ENCODE measurements around the gene SIRT1.

The SIRT1 gene

DNA sequence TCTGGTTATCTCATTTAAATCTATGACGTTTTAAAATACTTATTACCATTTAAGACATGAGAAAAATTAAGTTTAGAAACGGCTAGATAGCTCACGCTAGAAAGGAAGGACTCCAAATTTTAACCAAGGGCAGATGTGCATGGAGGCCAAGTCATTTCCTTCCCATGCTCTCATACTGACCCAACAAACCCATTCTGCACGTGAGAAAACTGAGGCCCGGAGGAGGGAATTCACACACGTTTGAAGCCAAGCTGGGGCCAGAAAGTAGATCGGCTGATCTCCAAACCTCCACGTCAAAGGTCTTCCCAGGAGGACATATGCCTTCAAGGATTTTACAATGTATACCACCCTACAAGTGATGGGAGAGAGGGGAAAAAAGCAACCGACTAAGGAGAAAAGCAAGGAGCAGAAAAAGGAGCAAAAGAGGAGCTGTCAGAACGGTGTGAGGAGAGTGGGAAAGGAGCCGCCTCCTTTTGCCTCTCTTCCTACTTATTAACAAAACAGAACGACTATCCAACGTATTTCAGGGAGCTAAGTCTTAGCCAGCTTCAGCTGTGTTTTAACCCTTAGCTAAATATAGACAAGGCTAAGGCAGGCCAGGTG lies 645 bp upstream of the SIRT1 start:
- TF ChIP-seq, protein P1, sequence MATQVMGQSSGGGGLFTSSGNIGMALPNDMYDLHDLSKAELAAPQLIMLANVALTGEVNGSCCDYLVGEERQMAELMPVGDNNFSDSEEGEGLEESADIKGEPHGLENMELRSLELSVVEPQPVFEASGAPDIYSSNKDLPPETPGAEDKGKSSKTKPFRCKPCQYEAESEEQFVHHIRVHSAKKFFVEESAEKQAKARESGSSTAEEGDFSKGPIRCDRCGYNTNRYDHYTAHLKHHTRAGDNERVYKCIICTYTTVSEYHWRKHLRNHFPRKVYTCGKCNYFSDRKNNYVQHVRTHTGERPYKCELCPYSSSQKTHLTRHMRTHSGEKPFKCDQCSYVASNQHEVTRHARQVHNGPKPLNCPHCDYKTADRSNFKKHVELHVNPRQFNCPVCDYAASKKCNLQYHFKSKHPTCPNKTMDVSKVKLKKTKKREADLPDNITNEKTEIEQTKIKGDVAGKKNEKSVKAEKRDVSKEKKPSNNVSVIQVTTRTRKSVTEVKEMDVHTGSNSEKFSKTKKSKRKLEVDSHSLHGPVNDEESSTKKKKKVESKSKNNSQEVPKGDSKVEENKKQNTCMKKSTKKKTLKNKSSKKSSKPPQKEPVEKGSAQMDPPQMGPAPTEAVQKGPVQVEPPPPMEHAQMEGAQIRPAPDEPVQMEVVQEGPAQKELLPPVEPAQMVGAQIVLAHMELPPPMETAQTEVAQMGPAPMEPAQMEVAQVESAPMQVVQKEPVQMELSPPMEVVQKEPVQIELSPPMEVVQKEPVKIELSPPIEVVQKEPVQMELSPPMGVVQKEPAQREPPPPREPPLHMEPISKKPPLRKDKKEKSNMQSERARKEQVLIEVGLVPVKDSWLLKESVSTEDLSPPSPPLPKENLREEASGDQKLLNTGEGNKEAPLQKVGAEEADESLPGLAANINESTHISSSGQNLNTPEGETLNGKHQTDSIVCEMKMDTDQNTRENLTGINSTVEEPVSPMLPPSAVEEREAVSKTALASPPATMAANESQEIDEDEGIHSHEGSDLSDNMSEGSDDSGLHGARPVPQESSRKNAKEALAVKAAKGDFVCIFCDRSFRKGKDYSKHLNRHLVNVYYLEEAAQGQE (IDR thresholded peaks at IDR 0.05; ENCODE audit: insufficient read depth in 1 of 2, low read depth in 2 of 2, low read length in 2 of 2), result 0 out of 4 replicates have a peak, but pooled peaks of 1 of the 2 experiments have one; percentile 44
- no peak for TF ChIP-seq SIN3A (IDR thresholded peaks at IDR 0.05; ENCODE audit: borderline replicate concordance, insufficient read depth, low read length)

DNA sequence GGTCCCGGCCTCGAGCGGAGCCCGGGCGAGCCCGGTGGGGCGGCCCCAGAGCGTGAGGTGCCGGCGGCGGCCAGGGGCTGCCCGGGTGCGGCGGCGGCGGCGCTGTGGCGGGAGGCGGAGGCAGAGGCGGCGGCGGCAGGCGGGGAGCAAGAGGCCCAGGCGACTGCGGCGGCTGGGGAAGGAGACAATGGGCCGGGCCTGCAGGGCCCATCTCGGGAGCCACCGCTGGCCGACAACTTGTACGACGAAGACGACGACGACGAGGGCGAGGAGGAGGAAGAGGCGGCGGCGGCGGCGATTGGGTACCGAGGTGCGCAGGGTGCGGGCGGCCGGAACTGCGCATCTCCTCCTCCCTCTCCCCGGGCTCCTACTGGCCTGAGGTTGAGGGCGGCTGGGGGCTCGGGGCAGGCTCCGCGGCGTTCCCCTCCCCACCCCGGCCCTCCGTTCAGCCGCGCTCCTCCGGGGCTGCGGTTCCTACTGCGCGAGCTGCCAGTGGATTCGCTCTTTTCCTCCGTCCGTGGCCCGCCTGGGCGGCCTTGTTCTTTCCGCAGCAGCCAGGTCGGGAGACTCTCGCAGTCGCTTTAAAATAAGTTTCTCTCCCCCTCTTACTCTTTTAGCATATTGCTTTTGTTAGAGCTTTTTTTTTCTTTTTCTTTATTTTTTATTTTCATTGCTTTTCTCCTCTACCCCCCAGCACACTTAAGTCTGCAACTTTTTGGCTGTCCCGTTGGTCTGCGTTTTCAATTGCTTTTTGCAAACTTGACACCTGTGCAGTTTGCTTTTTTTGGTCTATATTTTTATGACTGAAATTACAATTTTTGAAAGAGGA lies 600 bp downstream of the SIRT1 start:
- TF ChIP-seq, protein P1 (IDR thresholded peaks at IDR 0.05; ENCODE audit: insufficient read depth in 1 of 2, low read depth in 2 of 2, low read length in 2 of 2), result no peak
- TF ChIP-seq FOXP2 (optimal IDR thresholded peaks at IDR 0.05; ENCODE audit: borderline replicate concordance, extremely low read depth, extremely low read length, insufficient read depth), result peak; percentile 11
- TF ChIP-seq POLR2AphosphoS5 (IDR thresholded peaks at IDR 0.05; ENCODE audit: low read depth, low read length), result no peak; the same call in 1 of the 2 replicates
- TF ChIP-seq TAF1 (IDR thresholded peaks at IDR 0.05; ENCODE audit: borderline replicate concordance, insufficient read depth, low read length), result no peak
- TF ChIP-seq SIN3A (IDR thresholded peaks at IDR 0.05; ENCODE audit: borderline replicate concordance, insufficient read depth, low read length), result peak; percentile 54; the same call in 1 of the 2 replicates

DNA sequence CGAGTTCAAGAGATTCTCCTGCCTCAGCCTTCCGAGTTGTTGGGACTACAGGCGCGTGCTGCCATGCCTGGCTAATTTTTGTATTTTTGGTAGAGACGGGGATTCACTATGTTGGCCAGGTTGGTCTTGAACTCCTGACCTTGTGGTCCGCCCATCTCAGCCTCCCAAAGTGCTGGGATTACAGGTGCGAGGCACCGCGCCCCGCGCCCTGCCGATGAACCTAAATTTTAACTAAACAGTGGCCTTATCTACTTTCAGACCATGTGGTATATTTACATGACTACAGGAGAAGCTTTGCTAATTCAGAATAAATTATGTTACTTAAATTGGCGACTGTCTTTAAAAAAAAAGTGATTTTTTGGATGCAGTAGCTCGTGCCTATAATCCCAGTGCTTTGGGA lies 9.2 kb downstream of the SIRT1 start:
- no peak for TF ChIP-seq FOXP2 (optimal IDR thresholded peaks at IDR 0.05; ENCODE audit: borderline replicate concordance, extremely low read depth, extremely low read length, insufficient read depth)
- TF ChIP-seq, protein P1 (IDR thresholded peaks at IDR 0.05; ENCODE audit: insufficient read depth in 1 of 2, low read depth in 2 of 2, low read length in 2 of 2), result no peak
- TF ChIP-seq POLR2AphosphoS5 (IDR thresholded peaks at IDR 0.05; ENCODE audit: low read depth, low read length), result no peak
- no peak for TF ChIP-seq TAF1 (IDR thresholded peaks at IDR 0.05; ENCODE audit: borderline replicate concordance, insufficient read depth, low read length)
- no peak for TF ChIP-seq SIN3A (IDR thresholded peaks at IDR 0.05; ENCODE audit: borderline replicate concordance, insufficient read depth, low read length)

DNA sequence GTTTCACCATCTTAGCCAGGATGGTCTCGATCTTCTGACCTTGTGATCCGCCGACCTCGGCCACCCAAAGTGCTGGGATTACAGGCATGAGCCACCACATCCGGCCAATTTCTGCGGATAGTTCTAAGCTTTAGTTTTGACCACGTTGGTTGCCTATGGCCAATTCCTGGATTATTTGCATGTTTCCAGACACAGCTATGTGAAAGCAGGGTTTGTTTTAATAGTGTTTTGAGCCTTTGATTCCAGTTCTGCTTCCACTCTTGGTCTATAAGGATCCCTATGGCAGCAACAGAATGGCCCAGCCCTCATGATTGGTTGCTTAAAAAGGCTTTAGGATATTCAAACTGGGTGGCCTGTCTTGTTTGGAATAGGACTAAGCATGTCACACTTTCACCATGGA lies 19.1 kb downstream of the SIRT1 start:
- TF ChIP-seq SIN3A (IDR thresholded peaks at IDR 0.05; ENCODE audit: borderline replicate concordance, insufficient read depth, low read length), result no peak
- TF ChIP-seq FOXP2 (optimal IDR thresholded peaks at IDR 0.05; ENCODE audit: borderline replicate concordance, extremely low read depth, extremely low read length, insufficient read depth), result no peak
- TF ChIP-seq, protein P1 (IDR thresholded peaks at IDR 0.05; ENCODE audit: insufficient read depth in 1 of 2, low read depth in 2 of 2, low read length in 2 of 2), result no peak
- no peak for TF ChIP-seq TAF1 (IDR thresholded peaks at IDR 0.05; ENCODE audit: borderline replicate concordance, insufficient read depth, low read length)

Measured in PFSK-1 (cell line).